Subcutaneous abdominal adipose tissue (tissue), 5 donors: Measurements from ENCODE around the gene CHST8.

Experiments
- H3K27ac ChIP-seq: one replicate; pipeline ENCODE4 v1.7.0; 2013; ENCODE audit warnings: low read depth, mild to moderate bottlenecking, inconsistent platforms, low read length, moderate library complexity
- H3K27me3 ChIP-seq, 5 donors: one replicate each; pipeline ENCODE4 v1.7.0; 2013; ENCODE audit warnings: low read length in 5 of 5, inconsistent platforms in 1 of 5; ENCODE audit not compliant: control insufficient read depth in 5 of 5, insufficient read depth in 4 of 5
- H3K36me3 ChIP-seq, 5 donors: one replicate each; pipeline ENCODE4 v1.7.0; 2013; ENCODE audit warnings: low read length in 5 of 5; ENCODE audit not compliant: control insufficient read depth in 5 of 5, insufficient read depth in 5 of 5
- H3K4me1 ChIP-seq, 5 donors: one replicate each; pipeline ENCODE4 v1.7.0; 2013; ENCODE audit warnings: low read length in 5 of 5, mild to moderate bottlenecking in 3 of 5, moderate library complexity in 1 of 5; ENCODE audit not compliant: control insufficient read depth in 5 of 5, insufficient read depth in 5 of 5
- H3K4me3 ChIP-seq, 5 donors: one replicate each; pipeline ENCODE4 v1.7.0; 2013; ENCODE audit warnings: low read length in 5 of 5, low read depth in 1 of 5
- H3K9ac ChIP-seq, 5 donors: one replicate each; pipeline ENCODE4 v1.7.0; 2013; ENCODE audit warnings: low read length in 5 of 5, mild to moderate bottlenecking in 4 of 5, moderate library complexity in 3 of 5
- H3K9me3 ChIP-seq, 5 donors: one replicate each; pipeline ENCODE4 v1.7.0; 2013; ENCODE audit warnings: low read length in 5 of 5; ENCODE audit not compliant: control insufficient read depth in 5 of 5
- donor health status: healthy.
- donor health status: healthy.
- donor health status: healthy.
- donor health status: healthy.
- donor health status: healthy.

The CHST8 gene

GRCh38 chr19:33698576-33699435 is 77.1 kb downstream of the CHST8 start:
- no peak overlapping the region for H3K4me3 ChIP-seq
- H3K27ac ChIP-seq, result no peak overlapping the region
- no peaks in the 10 kb centered on the region for H3K4me1 ChIP-seq
- H3K9ac ChIP-seq, result no peak overlapping the region
- H3K9me3 ChIP-seq, result no peaks in the 10 kb centered on the region
- peaks cover 6 to 15% (median 8%) of the 10 kb centered on the region in 5 donors for H3K27me3 ChIP-seq
- no peaks in the 10 kb centered on the region for H3K36me3 ChIP-seq

DNA sequence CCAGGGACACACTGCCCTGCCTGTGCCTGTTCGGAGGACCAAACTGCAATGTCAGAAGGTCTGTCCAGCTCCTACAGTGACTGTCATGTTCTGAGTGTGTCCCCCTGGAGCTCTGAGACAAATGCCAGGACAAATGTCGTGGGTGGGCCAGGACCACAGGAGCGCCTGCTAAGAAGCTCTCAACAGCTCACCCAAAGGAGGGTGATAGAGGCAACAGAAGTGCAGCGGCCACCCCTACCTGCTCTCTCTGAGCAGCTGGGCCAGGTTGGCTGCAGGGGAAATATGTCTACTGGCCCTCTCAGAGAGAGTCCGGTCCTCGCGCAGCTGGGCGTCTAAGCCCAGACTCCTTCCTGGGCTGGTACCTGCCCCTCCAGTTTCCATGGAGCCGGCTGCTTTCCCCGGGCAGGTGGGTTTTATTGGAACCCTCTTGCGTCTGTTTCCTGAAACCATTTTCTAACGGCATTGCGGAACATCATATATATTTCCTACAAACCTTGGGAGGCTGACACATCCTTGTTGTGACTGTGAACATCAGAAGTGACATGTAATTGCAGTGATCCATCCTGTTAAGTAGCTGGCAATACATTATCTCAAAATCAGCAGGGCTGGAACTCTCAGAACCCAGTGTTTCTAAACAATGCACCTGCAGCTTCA is 78.1 kb downstream of the CHST8 start:
- peaks cover 7 to 15% (median 8%) of the 10 kb centered on the region in 5 donors for H3K27me3 ChIP-seq
- no peaks in the 10 kb centered on the region for H3K9me3 ChIP-seq

GRCh38 chr19:33700408-33701013 is 78.8 kb downstream of the CHST8 start:
- no peak overlapping the region for H3K4me3 ChIP-seq
- no peak overlapping the region for H3K9ac ChIP-seq
- H3K9me3 ChIP-seq, result no peaks in the 10 kb centered on the region
- no peaks in the 10 kb centered on the region for H3K4me1 ChIP-seq
- peaks cover 7 to 15% (median 10%) of the 10 kb centered on the region in 5 donors for H3K27me3 ChIP-seq
- no peaks in the 10 kb centered on the region for H3K36me3 ChIP-seq
- no peak overlapping the region for H3K27ac ChIP-seq

More for the DNA sequence above, 78.1 kb downstream of the CHST8 start:
- H3K9ac ChIP-seq, result no peak overlapping the region
- no peaks in the 10 kb centered on the region for H3K36me3 ChIP-seq
- H3K4me1 ChIP-seq, result no peaks in the 10 kb centered on the region
- no peak overlapping the region for H3K27ac ChIP-seq
- H3K4me3 ChIP-seq, result no peak overlapping the region

DNA sequence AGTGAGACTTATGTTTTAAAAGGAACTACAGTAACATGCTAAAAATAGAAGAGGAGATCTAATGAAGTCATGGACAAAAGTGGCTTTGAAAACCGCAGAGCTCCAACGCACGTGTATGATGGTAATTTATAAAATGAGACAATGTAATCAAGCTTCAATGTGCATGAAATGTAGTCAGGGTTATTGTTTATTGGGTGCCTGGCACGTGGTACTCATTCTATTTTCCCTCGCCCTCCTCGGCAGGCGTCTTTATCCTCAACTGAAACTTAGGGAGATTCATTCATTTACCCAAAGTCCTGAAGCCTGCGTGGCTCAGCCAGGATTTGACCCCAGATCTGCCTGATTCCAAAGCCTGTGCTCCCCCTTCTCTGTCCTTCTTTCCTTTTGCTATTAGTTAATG is 79.8 kb downstream of the CHST8 start:
- Histone ChIP-seq H3K9ac (no peak overlapping the region), H3K27me3 (peaks cover 7 to 19% (median 14%) of the 10 kb centered on the region in 5 donors), H3K4me3 (no peak overlapping the region), H3K9me3 (no peaks in the 10 kb centered on the region), H3K27ac (no peak overlapping the region), H3K4me1 (no peaks in the 10 kb centered on the region), H3K36me3 (no peaks in the 10 kb centered on the region)

DNA sequence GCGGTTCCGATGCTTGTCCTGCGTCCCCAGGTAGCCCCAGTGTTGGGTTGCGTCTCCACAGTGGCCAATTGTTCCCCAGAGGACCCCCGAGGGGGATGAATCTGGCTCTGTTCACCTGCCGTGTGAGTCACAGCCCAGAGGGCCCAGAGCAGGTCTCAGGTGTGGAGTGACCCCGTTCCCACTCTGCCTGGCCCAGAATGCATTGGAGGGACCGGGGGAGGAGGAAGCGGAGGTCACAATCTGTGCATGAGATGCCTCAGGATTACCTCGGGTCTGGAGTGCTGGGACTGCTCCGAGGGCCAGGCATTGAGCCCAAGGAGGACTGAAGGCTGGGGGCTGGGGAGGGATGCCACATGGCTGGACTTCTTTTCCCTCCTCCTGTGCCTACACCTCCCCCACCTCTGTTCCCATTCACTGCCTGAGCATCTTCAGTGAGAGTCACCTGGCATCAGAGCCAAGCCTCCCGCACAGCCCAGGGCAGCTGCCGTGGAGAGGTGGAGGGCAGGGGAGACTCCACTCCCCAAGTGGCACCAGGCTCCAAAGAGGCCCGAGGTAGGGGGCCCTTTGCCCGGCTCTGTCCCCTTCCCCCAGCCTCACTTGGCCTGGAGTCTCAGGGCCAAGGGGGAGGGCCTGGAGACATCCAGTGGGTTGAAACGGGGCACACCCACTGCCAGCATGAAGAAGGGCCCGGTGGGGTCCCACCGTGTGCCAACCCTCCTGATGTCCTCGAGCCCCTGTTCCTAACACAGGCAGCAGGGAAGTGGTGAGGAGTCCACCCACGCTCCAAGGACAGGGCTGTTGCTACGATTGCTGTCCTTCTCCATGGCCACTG is 81.1 kb downstream of the CHST8 start:
- Histone ChIP-seq H3K9ac (no peak overlapping the region), H3K9me3 (peaks cover 0 to 3% (median 0%) of the 10 kb centered on the region in 5 donors), H3K27me3 (peaks cover 7 to 19% (median 14%) of the 10 kb centered on the region in 5 donors), H3K4me3 (no peak overlapping the region), H3K4me1 (no peaks in the 10 kb centered on the region), H3K27ac (no peak overlapping the region), H3K36me3 (no peaks in the 10 kb centered on the region)

DNA sequence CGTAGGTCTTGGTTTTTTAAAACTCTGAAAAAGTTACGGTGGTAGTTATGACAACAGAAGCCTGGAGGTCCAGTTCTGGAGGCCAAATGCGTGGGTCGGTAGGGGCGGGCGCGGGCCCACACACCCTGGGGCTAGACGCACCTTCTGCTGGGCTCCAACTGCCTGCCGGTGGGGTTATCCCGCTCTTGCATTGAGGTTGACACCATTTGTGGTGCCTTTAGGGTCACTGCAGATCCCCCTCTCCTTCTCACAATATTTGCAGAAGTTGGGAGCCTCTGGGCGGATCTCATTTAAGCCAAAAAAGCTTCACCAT is 81.6 kb downstream of the CHST8 start:
- Histone ChIP-seq H3K36me3 (no peaks in the 10 kb centered on the region), H3K27me3 (peaks cover 7 to 19% (median 14%) of the 10 kb centered on the region in 5 donors), H3K4me3 (no peak overlapping the region), H3K9ac (no peak overlapping the region), H3K9me3 (peaks cover 0 to 3% (median 0%) of the 10 kb centered on the region in 5 donors), H3K27ac (no peak overlapping the region), H3K4me1 (no peaks in the 10 kb centered on the region)

- no peak overlapping the region for H3K4me3 ChIP-seq
- H3K9ac ChIP-seq, result no peak overlapping the region
- H3K36me3 ChIP-seq, result no peaks in the 10 kb centered on the region
- H3K27me3 ChIP-seq, result peaks cover 7 to 15% (median 12%) of the 10 kb centered on the region in 5 donors
- no peaks in the 10 kb centered on the region for H3K4me1 ChIP-seq
- H3K9me3 ChIP-seq, result peaks cover 0 to 3% (median 0%) of the 10 kb centered on the region in 5 donors
- H3K27ac ChIP-seq, result no peak overlapping the region
Measured at GRCh38 chr19:33703821-33704220, 82.1 kb downstream of the CHST8 start.

- H3K36me3 ChIP-seq, result no peaks in the 10 kb centered on the region
- no peak overlapping the region for H3K4me3 ChIP-seq
- H3K27ac ChIP-seq, result no peak overlapping the region
- H3K4me1 ChIP-seq, result no peaks in the 10 kb centered on the region
- peaks cover 4 to 13% (median 8%) of the 10 kb centered on the region in 5 donors for H3K27me3 ChIP-seq
- no peak overlapping the region for H3K9ac ChIP-seq
- peaks cover 0 to 3% (median 0%) of the 10 kb centered on the region in 5 donors for H3K9me3 ChIP-seq
Measured at GRCh38 chr19:33704271-33704670, 82.5 kb downstream of the CHST8 start.

DNA sequence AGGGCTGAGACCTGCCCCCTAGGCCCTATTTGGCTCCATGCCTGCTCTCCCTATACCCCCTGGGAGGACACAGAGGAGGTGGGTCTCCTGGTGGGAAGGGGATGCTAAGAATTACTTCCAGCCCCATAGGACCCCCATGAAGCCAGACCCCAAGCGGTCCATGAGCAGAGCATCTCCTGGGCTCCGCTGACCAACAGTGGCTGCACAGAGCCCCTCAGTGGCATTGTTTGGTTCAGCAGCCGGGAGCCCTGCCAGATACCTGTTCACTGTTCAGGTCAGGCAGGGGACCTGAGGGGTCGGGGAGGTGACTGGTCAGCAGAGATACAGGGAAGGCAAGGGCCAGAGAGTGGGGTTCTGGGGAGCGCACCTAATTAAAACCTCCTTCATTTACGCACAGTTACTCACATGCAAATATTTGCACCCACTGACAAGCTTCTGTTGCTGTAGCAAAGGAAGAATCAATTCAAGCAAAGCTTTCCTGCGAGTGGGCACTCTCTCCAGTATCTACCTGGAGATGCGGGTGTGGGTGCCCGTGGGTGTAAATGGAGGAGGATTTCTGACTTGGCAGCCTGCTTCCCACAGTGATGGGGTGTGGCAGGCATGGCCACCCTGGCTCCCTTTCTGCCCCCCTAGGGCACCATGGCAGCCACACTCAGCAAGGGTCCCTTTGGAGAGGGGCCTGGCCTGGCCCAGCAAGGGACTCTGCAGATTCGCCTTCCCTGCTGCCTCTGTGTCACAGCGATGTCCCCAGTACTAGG is 83.5 kb downstream of the CHST8 start:
- no peak overlapping the region for H3K9ac ChIP-seq
- no peaks in the 10 kb centered on the region for H3K36me3 ChIP-seq
- H3K27ac ChIP-seq, result no peak overlapping the region
- H3K27me3 ChIP-seq, result peaks cover 4 to 8% (median 7%) of the 10 kb centered on the region in 5 donors
- no peak overlapping the region for H3K4me3 ChIP-seq
- peaks cover 0 to 3% (median 0%) of the 10 kb centered on the region in 5 donors for H3K9me3 ChIP-seq
- no peaks in the 10 kb centered on the region for H3K4me1 ChIP-seq
